SK-N-SH (cell line): Measurements from ENCODE around the gene SYNM.

Experiments used
- EP300 ChIP-seq, 2 experiments: IDR thresholded peaks; 2 replicates each; pipeline versions ENCODE4 v1.4.0 to v1.6.1; 2012; ENCODE audit warnings: borderline replicate concordance in 1 of 2, low read depth in 1 of 2, low read length in 1 of 2
- EZH2phosphoT487 ChIP-seq: fragments of 200-600 bp; sonication (generic); IDR thresholded peaks from 2 replicates; pipeline ENCODE4 v1.6.1; 2017; ENCODE audit warnings: low read depth, mixed run types, mild to moderate bottlenecking, antibody characterized with exemption, moderate library complexity, borderline replicate concordance
- FOSL2 ChIP-seq: IDR thresholded peaks from 2 replicates; pipeline ENCODE4 v1.4.0; 2012; ENCODE audit warnings: low read depth, mild to moderate bottlenecking, moderate library complexity, borderline replicate concordance
- GABPA ChIP-seq: IDR thresholded peaks from 2 replicates; pipeline ENCODE4 v1.4.0; 2012; ENCODE audit warnings: low read depth, mild to moderate bottlenecking
- NRF1 ChIP-seq: IDR thresholded peaks from 2 replicates; pipeline ENCODE4 v1.6.1; 2012; ENCODE audit warnings: low read depth, mild to moderate bottlenecking, low read length
- RCOR1 ChIP-seq: fragments of 150-350 bp; IDR thresholded peaks from 2 replicates; pipeline ENCODE4 v1.6.1; 2017; ENCODE audit warnings: antibody characterized with exemption, low read length
- REST ChIP-seq: IDR thresholded peaks from 2 replicates; pipeline ENCODE4 v1.6.1; 2012; ENCODE audit warnings: mild to moderate bottlenecking, low read depth, low read length, moderate library complexity
- TAF1 ChIP-seq: IDR thresholded peaks from 2 replicates; pipeline ENCODE4 v1.6.1; 2012; ENCODE audit warnings: low read depth, mild to moderate bottlenecking, low read length, moderate library complexity, borderline replicate concordance
- YY1 ChIP-seq: IDR thresholded peaks from 2 replicates; pipeline ENCODE4 v1.4.0; 2012; ENCODE audit warnings: low read depth, mild to moderate bottlenecking
- TF ChIP-seq, protein P1 (sequence below): fragments of 200-600 bp; sonication (generic); IDR thresholded peaks from 2 replicates; pipeline ENCODE4 v1.6.1; 2017; ENCODE audit warnings: antibody characterized with exemption, mild to moderate bottlenecking, moderate library complexity

- TF ChIP-seq REST (no peak), EZH2phosphoT487 (no peak), YY1 (no peak), NRF1 (no peak), TAF1 (no peak), RCOR1 (no peak), FOSL2 (no peak; the same call in 1 of the 2 replicates), EP300 (IDR thresholded peaks at IDR 0.05; ENCODE audit: borderline replicate concordance in 1 of 2, low read depth in 1 of 2, low read length in 1 of 2) (no peak), GABPA (no peak)
- TF ChIP-seq, protein P1, sequence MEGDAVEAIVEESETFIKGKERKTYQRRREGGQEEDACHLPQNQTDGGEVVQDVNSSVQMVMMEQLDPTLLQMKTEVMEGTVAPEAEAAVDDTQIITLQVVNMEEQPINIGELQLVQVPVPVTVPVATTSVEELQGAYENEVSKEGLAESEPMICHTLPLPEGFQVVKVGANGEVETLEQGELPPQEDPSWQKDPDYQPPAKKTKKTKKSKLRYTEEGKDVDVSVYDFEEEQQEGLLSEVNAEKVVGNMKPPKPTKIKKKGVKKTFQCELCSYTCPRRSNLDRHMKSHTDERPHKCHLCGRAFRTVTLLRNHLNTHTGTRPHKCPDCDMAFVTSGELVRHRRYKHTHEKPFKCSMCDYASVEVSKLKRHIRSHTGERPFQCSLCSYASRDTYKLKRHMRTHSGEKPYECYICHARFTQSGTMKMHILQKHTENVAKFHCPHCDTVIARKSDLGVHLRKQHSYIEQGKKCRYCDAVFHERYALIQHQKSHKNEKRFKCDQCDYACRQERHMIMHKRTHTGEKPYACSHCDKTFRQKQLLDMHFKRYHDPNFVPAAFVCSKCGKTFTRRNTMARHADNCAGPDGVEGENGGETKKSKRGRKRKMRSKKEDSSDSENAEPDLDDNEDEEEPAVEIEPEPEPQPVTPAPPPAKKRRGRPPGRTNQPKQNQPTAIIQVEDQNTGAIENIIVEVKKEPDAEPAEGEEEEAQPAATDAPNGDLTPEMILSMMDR, result no peak
These were observed 19.2 kb upstream of the SYNM start for GRCh38 chr15:99085413-99086326.
